ENCODE data around the gene TESMIN. TPM values are rescaled to one million over a fixed set of nuclear protein-coding genes. Genes with fewer than 3 reads are reported as not detected.

Gene TESMIN
- polyA plus RNA-seq, 1 experiment = 0.79 TPM

- ChIA-PET CTCF (no interaction called here), POLR2A (interaction anchor here (0.5 kb wide), 1 partner anchor 117 kb away, joined by 5 read pairs; no protein-coding TSS in a partner anchor)
- Histone ChIP-seq H3K27me3 (ENCODE audit: control insufficient read depth, insufficient read depth, low read length) (peaks cover 59% of the 10 kb centered on the region), H3K4me3 (ENCODE audit: low read depth, low read length) (no peak overlapping the region), H3K27ac (ENCODE audit: low read depth, low read length) (no peak overlapping the region), H3K9me3 (ENCODE audit: control insufficient read depth, insufficient read depth, low read length) (peaks cover 7% of the 10 kb centered on the region)
- no peak for TF ChIP-seq CTCF (IDR thresholded peaks at IDR 0.05; ENCODE audit: low read depth, low read length)
- DNase-seq (ENCODE audit: low read depth, low spot score) = no peak
Observed at GRCh38 chr11:68714060-68714856, 37.1 kb downstream of the TESMIN start.

GRCh38 chr11:68711114-68711513 lies 40.2 kb downstream of the TESMIN start:
- peaks cover 47% of the 10 kb centered on the region for H3K27me3 ChIP-seq (ENCODE audit: control insufficient read depth, insufficient read depth, low read length)
- no peak for DNase-seq (ENCODE audit: low read depth, low spot score)
- H3K27ac ChIP-seq (ENCODE audit: low read depth, low read length) = no peak overlapping the region
- H3K9me3 ChIP-seq (ENCODE audit: control insufficient read depth, insufficient read depth, low read length) = no peaks in the 10 kb centered on the region; the same call in 1 of the 2 replicates
- no peak overlapping the region for H3K4me3 ChIP-seq (ENCODE audit: low read depth, low read length)
- ChIA-PET CTCF (no interaction called here), POLR2A (no interaction called here)
- no peak for TF ChIP-seq CTCF (IDR thresholded peaks at IDR 0.05; ENCODE audit: low read depth, low read length)

GRCh38 chr11:68710409-68710808 lies 40.9 kb downstream of the TESMIN start:
- no peaks in the 10 kb centered on the region; the same call in 1 of the 2 replicates for H3K9me3 ChIP-seq (ENCODE audit: control insufficient read depth, insufficient read depth, low read length)
- peaks cover 43% of the 10 kb centered on the region for H3K27me3 ChIP-seq (ENCODE audit: control insufficient read depth, insufficient read depth, low read length)
- H3K4me3 ChIP-seq (ENCODE audit: low read depth, low read length) = no peak overlapping the region
- ChIA-PET CTCF (no interaction called here), POLR2A (no interaction called here)
- no peak for TF ChIP-seq CTCF (IDR thresholded peaks at IDR 0.05; ENCODE audit: low read depth, low read length)
- no peak for DNase-seq (ENCODE audit: low read depth, low spot score)
- no peak overlapping the region for H3K27ac ChIP-seq (ENCODE audit: low read depth, low read length)

- H3K27ac ChIP-seq (ENCODE audit: low read depth, low read length) = no peak overlapping the region
- no peak for TF ChIP-seq CTCF (IDR thresholded peaks at IDR 0.05; ENCODE audit: low read depth, low read length)
- ChIA-PET CTCF (no interaction called here), POLR2A (no interaction called here)
- no peak for DNase-seq (ENCODE audit: low read depth, low spot score)
- H3K9me3 ChIP-seq (ENCODE audit: control insufficient read depth, insufficient read depth, low read length) = no peaks in the 10 kb centered on the region; the same call in 1 of the 2 replicates
- H3K4me3 ChIP-seq (ENCODE audit: low read depth, low read length) = no peak overlapping the region
- peaks cover 35% of the 10 kb centered on the region for H3K27me3 ChIP-seq (ENCODE audit: control insufficient read depth, insufficient read depth, low read length)
Observed at GRCh38 chr11:68709062-68709461, 42.3 kb downstream of the TESMIN start.

- TF ChIP-seq CTCF (IDR thresholded peaks at IDR 0.05; ENCODE audit: low read depth, low read length) = no peak
- CTCF ChIA-PET = interaction anchor here (1.0 kb wide), 1 partner anchor 10 kb away, joined by 3 read pairs; no protein-coding TSS in a partner anchor
- peaks cover 38% of the 10 kb centered on the region for H3K27me3 ChIP-seq (ENCODE audit: control insufficient read depth, insufficient read depth, low read length)
- POLR2A ChIA-PET = no interaction called here
- no peak overlapping the region for H3K4me3 ChIP-seq (ENCODE audit: low read depth, low read length)
- H3K27ac ChIP-seq (ENCODE audit: low read depth, low read length) = no peak overlapping the region
- DNase-seq (ENCODE audit: low read depth, low spot score) = no peak
- no peaks in the 10 kb centered on the region; the same call in 1 of the 2 replicates for H3K9me3 ChIP-seq (ENCODE audit: control insufficient read depth, insufficient read depth, low read length)
Observed at GRCh38 chr11:68707527-68707926, 43.8 kb downstream of the TESMIN start.
